Measurements from ENCODE around the gene LPIN1.

LPIN1 gene, protein sequence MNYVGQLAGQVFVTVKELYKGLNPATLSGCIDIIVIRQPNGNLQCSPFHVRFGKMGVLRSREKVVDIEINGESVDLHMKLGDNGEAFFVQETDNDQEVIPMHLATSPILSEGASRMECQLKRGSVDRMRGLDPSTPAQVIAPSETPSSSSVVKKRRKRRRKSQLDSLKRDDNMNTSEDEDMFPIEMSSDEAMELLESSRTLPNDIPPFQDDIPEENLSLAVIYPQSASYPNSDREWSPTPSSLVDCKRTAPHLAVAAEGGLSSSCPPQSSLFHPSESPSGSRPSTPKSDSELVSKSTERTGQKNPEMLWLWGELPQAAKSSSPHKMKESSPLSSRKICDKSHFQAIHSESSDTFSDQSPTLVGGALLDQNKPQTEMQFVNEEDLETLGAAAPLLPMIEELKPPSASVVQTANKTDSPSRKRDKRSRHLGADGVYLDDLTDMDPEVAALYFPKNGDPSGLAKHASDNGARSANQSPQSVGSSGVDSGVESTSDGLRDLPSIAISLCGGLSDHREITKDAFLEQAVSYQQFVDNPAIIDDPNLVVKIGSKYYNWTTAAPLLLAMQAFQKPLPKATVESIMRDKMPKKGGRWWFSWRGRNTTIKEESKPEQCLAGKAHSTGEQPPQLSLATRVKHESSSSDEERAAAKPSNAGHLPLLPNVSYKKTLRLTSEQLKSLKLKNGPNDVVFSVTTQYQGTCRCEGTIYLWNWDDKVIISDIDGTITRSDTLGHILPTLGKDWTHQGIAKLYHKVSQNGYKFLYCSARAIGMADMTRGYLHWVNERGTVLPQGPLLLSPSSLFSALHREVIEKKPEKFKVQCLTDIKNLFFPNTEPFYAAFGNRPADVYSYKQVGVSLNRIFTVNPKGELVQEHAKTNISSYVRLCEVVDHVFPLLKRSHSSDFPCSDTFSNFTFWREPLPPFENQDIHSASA

DNA sequence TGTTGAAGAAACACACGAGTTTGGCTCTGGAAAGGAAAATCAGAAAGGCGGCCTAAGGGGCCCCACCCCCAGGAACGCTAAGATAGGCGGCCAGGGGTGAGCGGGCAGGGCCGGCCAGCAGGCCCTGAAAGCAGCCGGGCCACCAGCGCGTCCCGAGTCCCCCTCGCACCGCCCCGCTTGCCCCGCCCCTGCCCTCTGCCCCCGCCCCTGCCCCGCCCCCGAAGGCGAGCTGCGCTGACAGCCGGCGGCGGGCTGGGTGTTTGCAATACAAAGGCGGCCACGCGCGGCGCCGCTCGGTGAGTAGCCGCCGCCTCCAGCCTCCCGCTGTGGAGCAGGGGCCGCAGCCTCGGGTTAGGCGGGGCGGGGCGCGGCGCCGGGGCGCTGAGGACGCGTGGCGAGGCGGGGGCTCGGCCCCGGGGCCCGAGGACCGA lies at the start of gene LPIN1:
Gene LPIN1 (plus strand): TSS at position 257 of the 431 bp plus-strand sequence. CDS start 18,910 bp downstream, outside the sequence.
- DNase-seq = peak; percentile 69

DNA sequence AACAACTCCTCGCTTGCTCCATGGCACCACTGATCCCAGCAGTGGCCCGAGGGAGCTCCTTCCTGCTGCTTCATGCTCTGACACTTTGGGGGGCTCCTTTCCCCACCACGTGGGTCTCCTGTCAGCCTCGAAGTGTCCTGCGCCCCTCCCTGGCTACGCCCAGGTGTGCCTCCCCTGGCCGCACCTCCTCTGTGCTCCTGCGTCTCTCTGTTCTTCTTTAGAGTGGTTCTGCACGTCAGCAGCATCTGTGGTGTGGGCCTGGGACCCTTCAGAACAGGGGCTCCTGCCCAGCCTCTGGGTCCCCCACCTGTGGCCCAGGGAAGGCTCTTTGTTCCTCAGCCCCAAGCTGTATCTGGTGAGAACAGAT lies 49.7 kb upstream of the LPIN1 start:
- no peak for DNase-seq

DNA sequence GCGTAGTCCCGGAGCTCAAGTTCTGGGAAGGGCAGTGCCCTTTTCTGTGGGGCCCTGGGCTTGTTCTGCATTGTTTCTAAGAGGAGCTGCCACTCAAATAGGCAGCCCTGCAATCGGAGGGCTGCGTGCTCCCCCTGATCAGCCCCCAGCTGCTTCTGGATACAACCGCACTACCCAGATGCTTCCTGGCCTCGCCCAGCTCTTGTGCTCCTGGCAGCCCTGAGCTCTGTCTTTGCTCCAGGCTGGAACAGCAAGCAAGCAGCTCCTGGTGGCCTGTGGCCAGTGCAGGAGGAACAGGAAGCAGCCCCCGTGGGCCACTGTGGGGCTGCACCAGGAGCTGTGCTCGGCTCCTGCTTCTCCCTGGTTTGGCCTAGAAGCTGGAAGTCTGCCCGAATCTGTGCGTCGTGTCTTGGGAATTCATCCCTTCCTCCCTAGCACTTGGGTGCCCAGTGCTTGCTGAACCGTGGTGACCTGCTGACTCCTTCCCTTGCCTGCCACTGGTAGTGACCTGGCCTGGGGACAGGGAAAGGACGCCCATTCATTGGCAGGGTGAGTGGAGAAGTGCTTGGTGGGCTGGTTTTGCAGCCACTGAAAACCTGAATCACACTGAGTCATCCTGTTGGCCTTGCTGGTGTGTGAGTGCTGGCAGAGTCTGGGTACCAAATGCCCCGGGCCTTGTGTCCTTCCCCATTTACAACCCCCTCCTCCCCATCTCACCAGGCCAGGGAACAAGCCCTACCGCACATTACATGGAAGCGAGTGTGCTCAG lies 49.1 kb upstream of the LPIN1 start:
- peak; percentile 47 for DNase-seq

DNA sequence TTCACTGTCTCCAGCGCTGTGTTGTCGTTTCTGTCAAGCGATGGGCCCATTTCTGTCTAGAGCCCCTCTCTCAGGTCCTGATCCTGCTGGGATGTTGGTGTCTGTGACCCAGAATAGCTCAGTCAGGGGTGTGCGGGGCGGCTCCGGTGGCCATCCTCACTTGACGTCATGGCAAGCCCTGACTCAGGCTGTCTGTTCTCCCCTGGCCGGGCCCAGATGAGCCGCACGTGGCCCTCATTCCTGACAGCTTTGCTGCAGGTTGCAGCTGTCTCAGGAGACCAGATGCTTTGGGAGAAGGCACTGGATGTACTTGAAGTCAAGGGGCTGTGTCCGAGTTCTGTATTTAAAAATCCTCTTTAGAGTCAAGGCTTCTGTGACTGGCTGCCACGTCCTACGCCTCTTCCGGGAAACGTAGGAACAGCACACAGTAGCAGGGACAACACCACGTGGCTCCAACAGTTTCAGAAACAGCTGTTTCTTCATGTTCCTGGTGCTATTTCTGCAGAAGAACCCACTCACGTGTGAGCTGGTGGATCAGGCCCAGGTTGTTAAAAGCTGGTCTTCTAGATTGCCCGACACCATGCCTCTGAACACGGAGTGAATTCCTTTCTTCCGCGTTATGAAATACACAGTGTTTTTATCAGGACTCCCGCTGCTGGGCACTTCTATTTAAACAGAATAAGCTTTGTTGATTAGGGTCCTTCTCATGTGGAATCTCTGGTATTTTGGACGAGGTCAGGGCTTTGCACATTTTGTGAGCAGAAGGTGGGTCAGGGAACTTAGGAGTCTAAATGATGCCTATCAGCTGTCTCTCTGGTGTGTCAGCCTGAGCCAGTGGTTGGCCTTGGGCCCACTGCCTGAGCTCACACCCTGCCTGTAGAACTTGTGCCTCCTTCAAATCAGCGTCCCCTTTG lies 48.2 kb upstream of the LPIN1 start:
- DNase-seq = no peak

DNA sequence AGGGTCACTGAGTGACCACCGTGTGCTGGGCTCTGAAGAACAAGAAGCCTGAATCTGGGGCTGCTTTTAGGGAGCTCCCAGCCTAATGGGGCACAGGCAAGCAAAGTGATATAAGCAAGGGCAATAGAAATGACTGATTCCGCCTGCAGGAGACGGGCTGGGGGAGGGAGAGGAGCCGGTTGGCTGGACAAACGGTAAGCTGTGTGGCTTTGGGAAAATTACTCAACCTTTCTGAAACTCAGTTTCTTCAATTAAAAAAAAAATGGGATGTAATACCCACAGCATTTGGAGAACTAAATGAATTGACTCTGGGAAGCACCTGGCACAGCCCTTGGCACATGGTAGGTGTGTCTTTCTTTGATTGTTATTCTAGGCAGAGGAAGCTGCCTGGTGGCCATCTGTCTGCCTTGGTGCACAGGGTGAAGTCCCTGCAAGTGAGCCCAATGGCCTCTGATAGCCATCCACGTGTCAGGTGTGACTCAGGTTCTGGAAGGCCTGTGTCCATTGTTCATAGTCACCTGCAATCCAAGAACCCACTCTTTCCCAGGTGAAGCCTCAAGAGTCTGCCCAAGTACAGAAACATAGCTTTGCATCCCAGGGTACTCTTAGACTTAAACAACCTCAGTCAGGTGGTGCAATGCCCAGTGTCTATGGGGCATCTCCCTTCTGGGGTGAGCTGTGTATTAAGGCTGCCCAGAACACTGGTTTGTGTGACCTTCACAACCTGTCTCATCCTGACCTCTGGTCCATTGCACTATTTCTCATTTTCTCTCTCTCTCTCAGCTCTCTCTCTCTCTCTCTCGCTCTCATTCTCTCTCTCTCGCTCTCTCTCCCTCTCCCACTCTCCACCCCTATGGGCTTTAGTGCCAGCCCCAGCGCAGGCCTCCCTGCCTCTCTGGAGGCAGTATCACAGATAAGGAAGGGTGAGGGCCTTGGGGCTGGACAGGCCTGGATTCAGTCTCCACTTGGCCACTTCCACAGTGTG lies 46.5 kb upstream of the LPIN1 start:
- no peak for DNase-seq

DNA sequence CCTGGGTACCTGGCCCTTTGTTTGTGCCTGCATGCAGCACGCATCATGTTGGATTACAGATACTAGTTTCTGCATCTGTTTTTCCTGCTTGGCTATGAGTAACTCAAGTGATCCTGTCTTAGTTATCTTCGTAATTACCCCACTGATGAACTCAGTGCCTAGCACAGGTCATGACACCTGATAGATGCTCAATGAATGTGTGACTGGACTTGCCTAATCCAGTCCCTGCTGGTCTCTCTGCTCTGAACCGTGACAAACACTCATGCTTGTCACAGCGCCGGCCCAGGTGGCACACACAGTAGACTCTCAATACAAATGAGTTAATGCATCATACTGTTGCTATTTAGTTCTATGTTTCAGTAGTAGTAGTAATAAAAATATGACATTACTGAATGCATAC lies 45.2 kb upstream of the LPIN1 start:
- no peak for DNase-seq

DNA sequence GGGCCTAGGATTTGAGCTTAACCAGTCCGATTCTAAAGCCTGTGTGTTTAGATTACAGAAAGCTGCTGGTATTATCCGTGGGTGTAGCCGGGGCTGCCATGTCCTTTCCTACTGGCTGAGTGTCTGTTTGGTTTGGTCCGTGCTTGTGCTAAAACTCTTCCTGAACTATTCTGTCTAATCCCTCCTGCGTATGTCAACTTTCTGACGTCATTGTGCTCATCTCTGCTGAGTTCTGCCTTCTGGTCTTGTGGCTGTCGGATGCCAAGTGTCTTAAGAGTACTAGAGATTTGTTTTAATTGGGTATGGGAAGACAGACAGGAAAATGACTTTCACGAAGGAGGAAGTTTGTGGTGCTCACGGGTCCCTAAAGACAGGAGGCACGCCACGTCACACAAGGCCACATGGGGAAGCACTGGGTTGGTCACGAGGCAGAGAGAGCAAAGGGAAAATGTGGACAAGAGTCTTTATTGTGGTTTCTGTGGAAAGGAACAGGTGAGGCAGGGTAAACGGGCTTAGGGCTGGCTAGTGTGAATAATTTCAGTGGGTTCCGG lies 44.6 kb upstream of the LPIN1 start:
- no peak for DNase-seq

DNA sequence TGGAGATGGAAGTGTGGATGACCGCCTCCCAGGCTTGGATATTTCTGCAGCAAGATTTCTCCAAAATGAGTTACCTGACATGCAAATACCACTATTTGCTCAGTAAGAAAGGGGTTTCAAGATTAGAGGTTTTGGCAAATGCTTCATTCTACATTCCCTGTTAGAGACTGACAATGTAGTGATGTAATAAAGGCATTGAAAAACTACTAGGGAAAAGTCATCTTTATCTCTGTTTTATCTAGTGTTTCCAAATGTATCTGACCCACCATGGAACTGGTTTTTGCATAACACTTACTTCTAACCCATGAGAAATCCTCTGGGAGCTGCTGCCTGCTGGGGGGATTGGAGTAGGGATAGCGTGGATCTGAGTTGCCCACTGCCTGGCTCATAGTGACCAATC lies 43.5 kb upstream of the LPIN1 start:
- DNase-seq = no peak

DNA sequence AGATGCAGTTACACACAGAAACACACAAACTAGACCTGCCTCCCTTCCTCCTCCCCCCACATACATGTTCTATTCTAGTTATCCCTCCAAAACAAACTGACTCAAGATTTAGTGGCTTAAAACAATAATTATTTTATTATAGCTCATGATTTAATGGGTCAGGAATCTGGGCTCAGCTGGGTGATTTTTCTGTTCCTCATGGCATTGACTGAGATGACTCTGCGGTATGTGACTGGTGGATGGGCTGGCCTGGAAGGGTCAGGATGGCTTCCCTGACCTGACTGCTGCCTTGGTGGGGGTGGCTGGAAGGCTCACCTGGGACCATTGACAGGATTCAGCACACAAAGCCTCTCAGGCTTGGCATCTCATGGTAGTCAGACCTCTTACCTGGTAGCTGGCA lies 42.7 kb upstream of the LPIN1 start:
- no peak for DNase-seq

DNA sequence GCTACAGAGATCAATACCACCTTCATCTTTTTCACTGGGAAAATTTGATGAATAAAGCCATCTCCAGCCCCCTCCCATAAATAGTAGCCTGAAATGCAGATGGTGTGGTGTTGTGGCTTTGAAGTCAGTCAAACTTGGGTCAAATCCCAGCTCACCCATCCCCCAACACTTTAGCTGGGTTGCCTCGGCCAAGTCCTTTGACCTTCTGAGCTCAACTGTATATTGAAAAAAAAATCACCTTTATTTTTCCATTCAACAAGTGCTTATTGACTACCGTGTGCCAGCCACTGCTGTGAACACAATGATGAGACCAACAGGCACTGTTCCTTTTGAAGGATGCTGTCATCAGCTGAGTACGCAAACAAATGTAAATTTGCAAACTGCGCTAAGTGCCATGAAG lies 41.4 kb upstream of the LPIN1 start:
- DNase-seq = no peak

DNA sequence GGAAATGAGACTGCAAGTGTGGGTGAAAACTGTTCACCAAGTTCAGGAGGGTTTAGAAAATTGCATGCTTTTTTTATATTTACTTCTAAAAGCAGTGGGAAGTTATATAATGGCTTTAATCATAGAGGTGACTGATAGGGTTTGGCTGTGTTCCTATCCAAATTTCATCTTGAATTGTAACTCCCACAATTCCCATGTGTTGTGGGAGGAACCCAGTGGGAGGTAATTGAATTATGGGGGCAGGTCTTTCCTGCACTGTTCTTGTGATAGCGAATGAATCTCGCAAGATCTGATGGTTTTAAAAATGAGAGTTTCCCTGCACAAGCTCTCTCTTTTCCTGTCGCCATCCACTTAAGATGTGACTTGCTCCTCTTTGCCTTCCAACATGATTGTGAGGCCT lies 40.7 kb upstream of the LPIN1 start:
- no peak for DNase-seq

DNA sequence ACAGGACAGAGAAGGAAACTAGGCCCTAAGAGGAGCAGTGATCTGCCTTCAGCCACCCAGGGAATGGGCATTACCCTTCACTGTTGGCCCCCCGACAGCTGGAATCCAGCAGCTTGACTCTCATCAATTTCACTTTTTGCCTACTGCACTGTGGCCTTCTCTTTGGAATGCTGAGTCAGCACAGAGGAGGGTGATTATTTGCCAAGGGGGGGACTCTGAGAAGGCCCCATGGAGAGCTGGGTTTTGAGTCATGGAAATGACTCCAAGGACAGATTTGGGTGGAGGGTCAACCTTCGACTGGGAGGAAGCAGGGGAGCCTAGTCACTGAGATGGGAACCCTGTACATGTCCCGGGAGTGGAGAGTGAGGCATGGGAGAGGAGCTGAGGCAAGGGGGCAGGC lies 38.3 kb upstream of the LPIN1 start:
- DNase-seq = no peak

DNA sequence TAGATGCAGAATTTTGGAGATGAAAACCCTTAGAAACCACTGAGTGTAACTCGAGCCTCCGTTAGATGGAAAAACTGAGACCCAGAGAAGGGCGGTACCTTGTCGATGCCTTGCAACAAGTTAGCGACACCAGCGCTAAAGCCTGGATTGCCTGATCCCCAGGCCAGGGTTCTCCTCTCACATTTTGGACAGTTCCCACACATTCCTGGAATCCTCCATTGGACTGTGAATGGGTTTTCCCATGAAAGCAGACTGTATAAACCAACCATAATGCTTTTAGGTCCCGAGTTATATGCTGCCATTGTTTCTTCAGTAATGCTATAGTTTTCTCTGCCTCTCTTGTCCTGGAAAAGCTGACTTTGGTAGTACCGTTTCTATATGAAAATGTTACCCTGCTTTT lies 37.1 kb upstream of the LPIN1 start:
- no peak for DNase-seq

DNA sequence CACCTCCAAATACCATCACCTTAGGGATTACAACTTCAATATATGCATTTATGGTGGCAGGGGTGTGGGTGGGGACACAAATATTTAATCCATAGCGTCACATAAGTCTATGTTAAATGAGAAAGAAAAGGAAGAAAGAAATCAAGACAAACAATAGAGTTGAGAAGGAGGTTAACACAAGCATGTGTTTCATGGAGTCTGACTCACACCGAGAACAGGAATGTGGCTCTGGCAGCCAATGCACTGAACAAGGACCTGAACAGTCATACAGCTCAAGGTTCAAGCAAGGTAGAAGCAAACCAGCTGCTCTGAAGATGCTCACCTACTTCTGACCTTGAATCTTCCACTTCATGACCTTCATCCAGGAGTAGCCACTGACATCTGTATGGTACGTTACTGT lies 36.2 kb upstream of the LPIN1 start:
- peak; percentile 32 for DNase-seq

DNA sequence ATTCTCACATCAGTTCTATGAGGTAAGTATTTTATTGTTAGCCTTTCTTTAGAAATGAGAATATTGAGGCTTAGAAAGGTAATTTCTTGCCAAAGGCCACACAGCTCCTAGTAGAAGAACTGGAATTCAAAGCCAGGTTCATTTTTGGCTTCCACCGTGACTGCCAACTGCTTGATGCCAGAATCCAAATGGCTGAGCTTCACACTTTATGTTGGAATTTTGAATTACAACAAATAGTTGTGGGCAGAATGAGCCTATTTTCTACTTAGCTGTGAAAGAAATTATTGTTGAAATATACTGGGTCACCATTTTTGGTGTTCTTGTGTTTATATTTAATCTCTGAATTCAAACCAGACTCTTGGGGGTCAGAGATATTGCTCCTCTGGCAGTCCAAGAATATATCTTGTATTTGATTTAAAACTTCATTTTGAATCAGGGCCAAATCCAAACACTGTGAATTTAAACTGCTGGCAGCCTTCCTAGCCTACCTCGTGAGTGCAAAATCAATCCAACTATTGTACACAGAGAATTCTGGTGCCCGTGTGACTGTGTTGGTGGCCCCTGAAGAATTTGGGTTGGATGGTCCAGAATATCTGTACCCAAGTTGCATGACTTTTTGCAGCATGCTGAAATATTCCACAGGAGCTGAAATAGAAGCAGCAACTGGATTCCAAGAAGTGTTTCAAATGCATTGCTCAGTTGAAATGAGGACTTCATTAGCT lies 35.6 kb upstream of the LPIN1 start:
- DNase-seq = peak; percentile 76

DNA sequence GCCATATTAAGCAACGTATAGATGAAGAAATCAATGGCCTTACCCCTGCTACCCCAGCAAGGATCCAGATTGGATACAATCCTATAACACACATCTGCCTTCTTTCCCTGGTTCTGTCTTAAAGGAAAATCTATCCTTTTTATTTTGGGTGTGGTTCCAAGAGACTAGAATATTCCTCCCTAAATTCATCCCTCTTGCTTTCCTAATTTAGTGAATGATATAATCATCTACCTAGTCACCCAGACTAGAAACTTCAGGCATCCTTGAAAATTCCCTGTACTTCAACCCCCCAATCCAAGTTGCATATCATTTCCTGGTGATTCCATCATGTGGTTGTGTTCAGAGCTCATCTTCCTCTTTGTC lies 35.1 kb upstream of the LPIN1 start:
- DNase-seq = no peak

DNA sequence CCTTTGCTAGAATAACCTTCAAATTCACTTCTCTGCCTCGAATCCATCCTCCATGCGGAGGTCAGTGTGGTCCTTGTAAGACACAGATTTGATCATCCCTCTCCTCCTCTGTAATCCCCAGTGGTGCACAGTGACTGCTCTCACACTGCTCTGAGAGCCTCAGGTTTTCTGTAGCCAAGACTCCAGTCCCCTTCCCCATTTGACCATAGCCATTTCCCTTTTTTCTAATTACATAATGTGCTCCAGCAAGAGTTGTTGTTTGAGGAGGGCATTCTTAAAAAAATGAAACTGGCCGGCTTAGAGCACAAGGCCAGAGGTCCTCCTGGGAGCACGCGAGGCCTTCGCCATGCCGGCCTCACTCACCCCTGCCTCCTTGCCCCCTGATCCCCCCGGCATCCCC lies 34.7 kb upstream of the LPIN1 start:
- no peak for DNase-seq

DNA sequence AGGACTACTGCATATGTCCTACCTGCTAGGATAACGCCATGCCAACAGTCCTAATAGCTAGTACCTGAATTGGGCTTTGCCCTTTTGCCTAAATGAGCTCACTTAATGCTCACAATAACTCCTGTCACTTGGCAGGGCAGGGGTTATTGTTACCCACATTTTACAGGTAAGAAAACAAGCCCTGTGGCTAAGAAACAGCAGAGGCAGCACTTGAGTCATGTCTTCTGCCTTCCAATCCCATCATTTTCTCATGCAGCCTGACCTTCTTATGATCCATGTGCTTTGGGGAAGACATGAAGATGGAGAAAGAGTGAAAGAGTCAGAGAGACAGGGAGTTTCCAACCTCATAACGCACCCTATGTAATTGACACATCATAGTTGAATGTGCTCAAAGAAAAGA lies 33.6 kb upstream of the LPIN1 start:
- no peak for DNase-seq

DNA sequence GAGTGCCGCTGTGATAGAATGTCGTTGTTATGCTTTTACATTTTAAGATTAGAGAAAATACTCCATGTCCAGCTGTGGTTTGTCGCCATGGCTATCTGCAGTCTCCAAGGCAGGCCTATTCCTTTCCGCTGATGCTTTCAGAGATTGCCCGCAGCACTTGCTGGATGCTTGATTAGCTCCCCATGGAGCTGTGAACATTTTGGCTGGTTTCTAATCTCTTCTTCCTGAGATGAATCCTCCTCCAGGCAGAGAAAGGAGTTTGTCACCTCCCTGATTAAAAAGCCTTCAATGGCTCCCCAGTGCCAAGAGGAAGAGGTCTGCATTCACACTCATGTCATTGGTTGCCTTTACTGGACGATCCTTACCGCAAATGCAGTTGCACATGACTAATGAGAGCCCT lies 32.6 kb upstream of the LPIN1 start:
- DNase-seq = no peak
